Measurements from ENCODE around the gene NRG2.

DNA sequence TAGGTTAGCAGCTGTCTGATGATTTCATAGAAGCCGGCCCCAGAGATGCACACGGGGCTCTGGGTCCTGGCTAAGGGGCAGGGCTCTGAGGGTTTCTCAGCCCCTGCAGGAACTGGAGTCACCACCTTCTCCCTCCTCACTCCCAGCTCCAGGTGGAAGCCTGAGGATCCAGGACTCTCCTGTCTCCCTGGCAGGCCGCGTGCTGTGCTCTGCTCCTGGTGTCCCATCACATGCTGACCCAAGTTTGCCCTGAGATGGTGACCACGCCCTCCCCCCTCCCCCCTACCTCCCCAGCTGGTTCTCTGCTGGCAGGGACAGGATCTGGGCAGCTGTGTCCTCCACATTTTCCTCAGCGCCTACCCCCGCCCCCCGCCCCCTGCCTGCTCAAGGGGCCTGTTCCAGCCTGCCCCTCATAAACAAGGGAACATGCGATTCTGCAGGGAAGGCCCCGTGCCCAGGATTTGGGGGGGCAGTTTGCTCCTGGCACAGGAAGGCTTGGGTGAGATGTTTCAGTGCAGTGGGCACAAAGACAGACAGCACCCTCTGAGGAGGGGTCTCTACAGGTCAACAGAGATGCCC, 160.0 kb downstream of the NRG2 start:
- no peak for TF ChIP-seq CTCF (IDR thresholded peaks at IDR 0.05)
- TF ChIP-seq POLR2A (IDR thresholded peaks at IDR 0.05) = no peak
